Hepatocyte (in vitro differentiated cells): Measurements from ENCODE around the gene CSKMT.

Experiments used
- EZH2 ChIP-seq: fragments of 200-600 bp; sonication (generic); IDR thresholded peaks from 2 replicates; pipeline ENCODE4 v1.6.1; 2016; ENCODE audit warnings: antibody characterized with exemption, mild to moderate bottlenecking, borderline replicate concordance
- EZH2phosphoT487 ChIP-seq: fragments of 200-600 bp; sonication (generic); IDR thresholded peaks from one replicate; pipeline ENCODE4 v1.6.1; 2018; ENCODE audit warnings: antibody characterized with exemption, mild to moderate bottlenecking, low read depth, moderate library complexity; ENCODE audit not compliant: unreplicated experiment, severe bottlenecking
- TF ChIP-seq, protein P1 (sequence below): fragments of 200-600 bp; sonication (generic); IDR thresholded peaks from 2 replicates; pipeline ENCODE4 v1.5.1; 2016; ENCODE audit warnings: antibody characterized with exemption, mild to moderate bottlenecking; ENCODE audit not compliant: poor library complexity

DNA sequence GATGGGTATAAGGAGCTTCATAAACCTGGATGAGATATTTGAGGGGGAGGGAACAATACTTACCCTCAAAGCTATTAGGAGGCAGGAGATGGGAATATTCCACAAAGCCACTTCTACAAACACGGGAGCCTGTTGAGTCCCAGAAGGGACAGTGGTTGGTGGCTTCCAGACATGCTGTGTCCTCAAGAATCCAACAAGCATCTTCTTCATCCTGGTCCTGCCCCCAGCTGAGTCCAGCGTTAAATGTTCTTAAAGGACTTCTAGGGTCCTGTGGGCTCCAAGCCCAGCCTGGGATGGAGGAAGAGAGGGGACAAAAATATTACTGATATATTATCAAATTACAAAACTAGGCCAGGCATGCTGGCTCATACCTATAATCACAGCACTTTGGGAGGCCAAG lies 2.3 kb downstream of the CSKMT start:
- TF ChIP-seq, protein P1, sequence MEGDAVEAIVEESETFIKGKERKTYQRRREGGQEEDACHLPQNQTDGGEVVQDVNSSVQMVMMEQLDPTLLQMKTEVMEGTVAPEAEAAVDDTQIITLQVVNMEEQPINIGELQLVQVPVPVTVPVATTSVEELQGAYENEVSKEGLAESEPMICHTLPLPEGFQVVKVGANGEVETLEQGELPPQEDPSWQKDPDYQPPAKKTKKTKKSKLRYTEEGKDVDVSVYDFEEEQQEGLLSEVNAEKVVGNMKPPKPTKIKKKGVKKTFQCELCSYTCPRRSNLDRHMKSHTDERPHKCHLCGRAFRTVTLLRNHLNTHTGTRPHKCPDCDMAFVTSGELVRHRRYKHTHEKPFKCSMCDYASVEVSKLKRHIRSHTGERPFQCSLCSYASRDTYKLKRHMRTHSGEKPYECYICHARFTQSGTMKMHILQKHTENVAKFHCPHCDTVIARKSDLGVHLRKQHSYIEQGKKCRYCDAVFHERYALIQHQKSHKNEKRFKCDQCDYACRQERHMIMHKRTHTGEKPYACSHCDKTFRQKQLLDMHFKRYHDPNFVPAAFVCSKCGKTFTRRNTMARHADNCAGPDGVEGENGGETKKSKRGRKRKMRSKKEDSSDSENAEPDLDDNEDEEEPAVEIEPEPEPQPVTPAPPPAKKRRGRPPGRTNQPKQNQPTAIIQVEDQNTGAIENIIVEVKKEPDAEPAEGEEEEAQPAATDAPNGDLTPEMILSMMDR = no peak
- TF ChIP-seq EZH2 (no peak), EZH2phosphoT487 (no peak)
